Effector memory CD4-positive, alpha-beta T cell (primary cell): ENCODE data around the gene PTH2R.
"Not testable (repeated sequence)": the region's sequence is repeated elsewhere in the genome, so short reads cannot be mapped to it uniquely, and the experiment has no call there.

Source experiments
- DNase-seq, 3 donors: peaks; one replicate each; pipeline ENCODE4 v3.0.0-alpha.2; 2020
- H3K27ac ChIP-seq: 2 replicates; pipeline ENCODE4 v1.7.0; 2013; ENCODE audit warnings: mild to moderate bottlenecking, low read length, moderate library complexity; ENCODE audit not compliant: insufficient read depth, poor library complexity, severe bottlenecking
- H3K27me3 ChIP-seq: replicated peaks from 2 replicates; pipeline ENCODE4 v1.7.0; 2013; ENCODE audit warnings: mild to moderate bottlenecking, low read length; ENCODE audit not compliant: insufficient read depth, control insufficient read depth, poor library complexity, severe bottlenecking
- H3K36me3 ChIP-seq: 2 replicates; pipeline ENCODE4 v1.7.0; 2013; ENCODE audit warnings: mild to moderate bottlenecking, low read length, moderate library complexity; ENCODE audit not compliant: control insufficient read depth, insufficient read depth
- H3K4me1 ChIP-seq: 2 replicates; pipeline ENCODE4 v1.7.0; 2013; ENCODE audit warnings: low read length, mild to moderate bottlenecking; ENCODE audit not compliant: control insufficient read depth, insufficient read depth, poor library complexity, severe bottlenecking
- H3K4me3 ChIP-seq: 2 replicates; pipeline ENCODE4 v1.7.0; 2013; ENCODE audit warnings: low read length, low read depth, mild to moderate bottlenecking; ENCODE audit not compliant: insufficient read depth, poor library complexity, severe bottlenecking
- H3K9me3 ChIP-seq: 2 replicates; pipeline ENCODE4 v1.7.0; 2013; ENCODE audit warnings: mild to moderate bottlenecking, low read length, moderate library complexity; ENCODE audit not compliant: control insufficient read depth

PTH2R gene

GRCh38 chr2:208479342-208479741 lies 72.8 kb downstream of the PTH2R start:
- Histone ChIP-seq H3K4me3 (no peak overlapping the region), H3K27me3 (no peaks in the 10 kb centered on the region), H3K4me1 (no peaks in the 10 kb centered on the region), H3K9me3 (no peaks in the 10 kb centered on the region), H3K27ac (no peak overlapping the region), H3K36me3 (no peaks in the 10 kb centered on the region)
- no peak for DNase-seq

- not testable (repeated sequence) for H3K36me3 ChIP-seq, H3K27me3 ChIP-seq, H3K4me1 ChIP-seq, H3K9me3 ChIP-seq, H3K4me3 ChIP-seq, H3K27ac ChIP-seq, DNase-seq
Observed at GRCh38 chr2:208481945-208482344, 75.4 kb downstream of the PTH2R start.

GRCh38 chr2:208482453-208483015 lies 75.9 kb downstream of the PTH2R start:
- H3K36me3 ChIP-seq, H3K27me3 ChIP-seq, H3K27ac ChIP-seq, H3K4me3 ChIP-seq, DNase-seq, H3K4me1 ChIP-seq, H3K9me3 ChIP-seq: not testable (repeated sequence)

- H3K4me1 ChIP-seq = no peaks in the 10 kb centered on the region
- no peaks in the 10 kb centered on the region for H3K36me3 ChIP-seq
- no peak overlapping the region for H3K4me3 ChIP-seq
- no peak for DNase-seq
- no peak overlapping the region for H3K27ac ChIP-seq
- no peaks in the 10 kb centered on the region for H3K9me3 ChIP-seq
- no peaks in the 10 kb centered on the region for H3K27me3 ChIP-seq
Observed at GRCh38 chr2:208485390-208485789, 78.8 kb downstream of the PTH2R start.

GRCh38 chr2:208488686-208489564 lies 82.3 kb downstream of the PTH2R start:
- no peak overlapping the region for H3K4me3 ChIP-seq
- H3K36me3 ChIP-seq = no peaks in the 10 kb centered on the region
- no peaks in the 10 kb centered on the region for H3K9me3 ChIP-seq
- H3K4me1 ChIP-seq = no peaks in the 10 kb centered on the region
- no peak for DNase-seq
- no peaks in the 10 kb centered on the region for H3K27me3 ChIP-seq
- H3K27ac ChIP-seq = no peak overlapping the region

- H3K4me3 ChIP-seq = no peak overlapping the region
- no peaks in the 10 kb centered on the region for H3K9me3 ChIP-seq
- no peak for DNase-seq
- no peaks in the 10 kb centered on the region for H3K4me1 ChIP-seq
- H3K27ac ChIP-seq = no peak overlapping the region
- no peaks in the 10 kb centered on the region for H3K36me3 ChIP-seq
- no peaks in the 10 kb centered on the region for H3K27me3 ChIP-seq
Observed at GRCh38 chr2:208489687-208490086, 83.1 kb downstream of the PTH2R start.

- H3K9me3 ChIP-seq = no peaks in the 10 kb centered on the region
- H3K36me3 ChIP-seq = no peaks in the 10 kb centered on the region
- H3K27me3 ChIP-seq = no peaks in the 10 kb centered on the region
- H3K4me3 ChIP-seq = no peak overlapping the region
- H3K4me1 ChIP-seq = no peaks in the 10 kb centered on the region
- DNase-seq = no peak
- H3K27ac ChIP-seq = no peak overlapping the region
Observed at GRCh38 chr2:208490492-208490891, 83.9 kb downstream of the PTH2R start.

GRCh38 chr2:208491641-208492040 lies 85.0 kb downstream of the PTH2R start:
- no peak for DNase-seq
- H3K27me3 ChIP-seq = no peaks in the 10 kb centered on the region
- no peak overlapping the region for H3K4me3 ChIP-seq
- H3K36me3 ChIP-seq = no peaks in the 10 kb centered on the region
- H3K27ac ChIP-seq = no peak overlapping the region
- no peaks in the 10 kb centered on the region for H3K4me1 ChIP-seq
- H3K9me3 ChIP-seq = no peaks in the 10 kb centered on the region

- no peak for DNase-seq
- Histone ChIP-seq H3K9me3 (no peaks in the 10 kb centered on the region), H3K4me3 (no peak overlapping the region), H3K36me3 (no peaks in the 10 kb centered on the region), H3K27ac (no peak overlapping the region), H3K4me1 (no peaks in the 10 kb centered on the region), H3K27me3 (no peaks in the 10 kb centered on the region)
Observed at GRCh38 chr2:208492069-208492468, 85.5 kb downstream of the PTH2R start.

- Histone ChIP-seq H3K27me3 (no peaks in the 10 kb centered on the region), H3K4me3 (no peak overlapping the region), H3K27ac (no peak overlapping the region), H3K36me3 (no peaks in the 10 kb centered on the region), H3K4me1 (no peaks in the 10 kb centered on the region), H3K9me3 (no peaks in the 10 kb centered on the region)
- DNase-seq = no peak
Observed at GRCh38 chr2:208493186-208493585, 86.6 kb downstream of the PTH2R start.
